GM18867 (cell line): Measurements from ENCODE around the gene KIFC3.
"Not testable (repeated sequence)": the region's sequence is repeated elsewhere in the genome, so short reads cannot be mapped to it uniquely, and the experiment has no call there.

ENCODE experiments used
- ATAC-seq: cut with Tn5 transposase; IDR thresholded peaks from one replicate; pipeline ENCODE4 v1.9.1; 2021; ENCODE audit warnings: mild to moderate bottlenecking, moderate library complexity; ENCODE audit not compliant: unreplicated experiment

The KIFC3 gene

GRCh38 chr16:57741660-57742191, 60.6 kb downstream of the KIFC3 start:
- no peak for ATAC-seq

DNA sequence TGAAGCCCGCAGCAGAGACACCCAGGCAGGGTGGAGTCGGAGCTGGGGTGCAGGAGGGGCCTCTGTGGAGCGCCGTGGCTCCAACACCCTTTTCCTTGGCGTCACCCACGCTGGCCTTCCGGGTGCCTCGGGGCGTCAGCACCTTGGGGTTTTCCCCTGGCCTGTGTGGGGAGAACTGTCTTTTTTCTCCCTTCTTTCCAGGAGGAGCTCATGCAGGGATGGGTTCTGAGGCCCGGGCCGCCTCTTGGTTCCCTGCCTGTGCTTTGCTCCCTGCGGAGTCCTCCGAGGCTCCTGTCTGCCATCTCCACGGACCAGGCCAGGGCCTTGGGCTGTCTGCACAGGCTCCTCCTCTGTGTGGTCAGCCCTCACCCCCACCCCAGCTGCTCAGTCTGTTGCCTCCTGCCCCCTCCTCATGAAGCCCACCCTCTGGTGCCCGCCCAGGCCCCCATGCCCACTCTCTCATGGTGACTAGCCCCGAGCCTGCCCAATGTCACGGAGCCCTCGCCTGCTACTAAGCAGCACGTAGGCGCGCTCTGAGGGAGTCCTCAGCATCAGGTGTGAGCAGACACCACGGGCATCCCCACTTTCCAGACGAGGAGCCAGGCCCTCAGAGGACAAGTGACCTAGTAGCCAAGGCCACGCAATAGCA, 61.7 kb downstream of the KIFC3 start:
- no peak for ATAC-seq

- no peak for ATAC-seq
These were observed 62.4 kb downstream of the KIFC3 start for GRCh38 chr16:57739756-57740422.

- ATAC-seq: no peak
These were observed 63.4 kb downstream of the KIFC3 start for GRCh38 chr16:57738844-57739243.

- no peak for ATAC-seq
These were observed 65.6 kb downstream of the KIFC3 start for GRCh38 chr16:57736419-57737351.

- no peak for ATAC-seq
These were observed 66.4 kb downstream of the KIFC3 start, which contains the start of gene KATNB1 for GRCh38 chr16:57735755-57736418. KATNB1 (plus strand) TSS chr16:57735770; CDS start chr16:57737244, 1,474 bp downstream.

GRCh38 chr16:57734925-57735754, 67.2 kb downstream of the KIFC3 start:
- ATAC-seq: peak; percentile 87

- ATAC-seq: no peak
These were observed 67.9 kb downstream of the KIFC3 start for GRCh38 chr16:57734308-57734924.

GRCh38 chr16:57732714-57733113, 69.6 kb downstream of the KIFC3 start:
- no peak for ATAC-seq

GRCh38 chr16:57732037-57732436, 70.3 kb downstream of the KIFC3 start:
- no peak for ATAC-seq

DNA sequence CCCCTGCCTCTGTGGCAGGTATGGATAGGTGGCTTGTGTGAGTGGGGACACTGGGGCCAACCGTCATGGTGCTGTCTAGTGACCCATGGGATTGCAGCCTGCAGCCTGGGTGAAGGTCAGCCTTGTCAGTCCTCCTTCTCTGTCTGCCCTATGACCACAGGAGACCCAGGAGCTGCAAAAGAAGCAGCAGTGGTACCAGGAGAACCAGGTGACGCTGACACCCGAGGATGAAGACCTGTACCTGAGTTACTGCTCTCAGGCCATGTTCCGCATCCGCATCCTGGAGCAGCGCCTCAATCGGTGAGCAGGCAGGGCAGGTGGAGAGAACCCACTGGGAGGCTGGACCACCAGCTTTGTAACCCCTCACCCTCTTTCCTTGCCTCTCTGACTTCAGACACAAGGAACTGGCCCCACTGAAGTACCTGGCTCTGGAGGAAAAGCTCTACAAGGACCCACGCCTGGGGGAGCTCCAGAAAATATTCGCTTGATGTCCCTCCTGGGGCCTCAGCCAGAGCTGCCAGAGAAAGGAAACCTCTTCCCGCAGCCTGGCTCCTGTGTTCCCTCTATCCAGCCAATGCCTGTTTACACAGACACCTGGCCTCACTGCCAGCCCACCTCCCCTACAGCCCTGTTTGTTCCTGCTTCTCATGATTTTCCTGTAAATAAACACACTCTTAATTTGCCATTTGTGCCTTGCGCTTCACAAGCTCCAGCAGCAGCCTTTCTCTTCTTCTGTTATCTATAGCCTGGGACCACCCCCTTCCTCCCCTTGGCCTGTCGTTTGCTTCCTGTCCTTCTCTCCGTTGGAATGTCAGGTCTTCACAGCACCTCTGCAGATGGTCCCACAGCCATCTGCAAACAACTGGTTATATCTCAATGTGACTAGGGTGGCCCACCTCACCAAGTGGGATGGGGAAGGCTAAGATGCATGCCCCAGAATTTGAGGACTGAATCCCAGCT, 71.2 kb downstream of the KIFC3 start:
- ATAC-seq: no peak

GRCh38 chr16:57729852-57730251, 72.4 kb downstream of the KIFC3 start:
- ATAC-seq: not testable (repeated sequence)

DNA sequence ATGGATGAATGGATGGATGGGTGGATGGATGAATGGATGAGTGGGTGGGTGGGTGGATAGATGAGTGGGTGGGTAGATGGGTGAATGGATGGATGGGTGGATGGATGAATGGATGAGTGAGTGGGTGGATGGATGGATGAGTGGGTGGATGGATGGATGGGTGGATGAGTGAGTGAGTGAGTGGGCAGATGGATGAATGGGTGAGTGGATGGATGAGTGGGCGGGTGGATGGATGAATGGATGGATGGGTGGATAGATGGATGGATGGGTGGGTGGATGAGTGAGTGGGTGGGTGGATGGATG, 73.2 kb downstream of the KIFC3 start:
- no peak for ATAC-seq

DNA sequence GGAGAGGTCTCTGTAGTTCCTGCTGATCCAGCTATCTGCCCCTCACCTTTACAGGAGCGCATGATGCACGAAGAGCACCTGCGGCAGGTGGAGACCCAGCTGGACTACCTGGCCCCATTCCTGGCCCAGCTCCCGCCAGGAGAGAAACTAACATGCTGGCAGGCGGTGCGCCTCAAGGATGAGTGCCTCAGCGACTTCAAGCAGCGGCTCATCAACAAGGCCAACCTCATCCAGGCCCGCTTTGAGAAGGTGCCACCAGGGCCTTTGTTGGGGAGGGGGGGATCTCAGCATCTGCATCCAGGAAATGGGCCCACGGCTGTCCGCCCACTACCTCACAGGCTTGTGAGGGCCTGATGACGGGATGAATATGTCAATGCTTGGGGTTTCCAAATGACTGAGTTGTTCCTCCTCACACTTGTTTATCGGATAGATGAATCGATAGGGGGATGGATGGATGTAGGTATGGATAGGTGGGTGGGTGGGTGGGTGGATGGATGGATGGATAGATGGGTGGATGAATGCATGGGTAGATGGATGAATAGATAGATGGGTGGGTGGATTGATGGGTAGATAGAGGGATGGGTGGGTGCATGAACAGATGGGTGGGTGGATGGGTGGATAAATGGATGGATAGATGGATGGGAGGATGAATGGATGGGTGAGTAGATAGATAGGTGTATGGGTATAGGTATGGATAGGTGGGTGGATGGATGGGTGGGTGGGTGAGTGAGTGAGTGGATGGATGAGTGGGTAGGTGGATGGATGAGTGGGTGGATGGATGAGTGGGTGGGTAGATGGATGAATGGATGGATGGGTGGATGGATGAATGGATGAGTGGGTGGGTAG, 73.7 kb downstream of the KIFC3 start:
- ATAC-seq: no peak

- no peak for ATAC-seq
These were observed 74.7 kb downstream of the KIFC3 start for GRCh38 chr16:57727610-57728009.

- ATAC-seq: no peak
These were observed 75.8 kb downstream of the KIFC3 start for GRCh38 chr16:57726433-57726947.

DNA sequence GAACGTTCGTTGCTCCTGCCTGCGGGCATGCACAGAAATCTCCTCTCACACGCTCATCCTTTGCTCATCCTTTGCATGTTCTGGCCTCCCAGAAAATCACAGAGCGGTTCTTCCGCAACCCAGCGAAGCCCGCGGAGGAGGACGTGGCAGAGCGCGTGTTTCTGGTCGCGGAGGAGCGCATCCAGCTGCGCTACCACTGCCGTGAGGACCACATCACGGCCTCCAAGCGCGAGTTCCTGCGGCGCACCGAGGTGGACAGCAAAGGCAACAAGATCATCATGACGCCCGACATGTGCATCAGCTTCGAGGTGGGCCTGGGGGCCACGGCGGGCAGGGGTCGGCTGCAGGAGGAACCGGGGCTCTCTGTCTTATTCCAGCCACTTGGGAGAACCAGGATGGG, 76.3 kb downstream of the KIFC3 start:
- ATAC-seq: no peak
